B cell (primary cell): ENCODE results near the gene ABHD5. TPM values are rescaled to one million over a fixed set of nuclear protein-coding genes. Genes with fewer than 3 reads are reported as not detected.

Source experiments
- ATAC-seq: fragments of 200-7000 bp; cut with Tn5 transposase; one replicate; pipeline ENCODE4 v1.10.0; 2021; ENCODE audit warnings: low read depth, mild to moderate bottlenecking, moderate number of reproducible peaks, moderate library complexity
- CTCF ChIA-PET: fragments of 350-600 bp; sonication (Branson Sonifier 250); formaldehyde crosslinking; loops from one replicate; lab custom pipeline; 2021; ENCODE audit warnings: antibody characterized with exemption, inconsistent platforms; lab: Charles Lee
- POLR2A ChIA-PET: fragments of 350-600 bp; sonication (Branson Sonifier 250); formaldehyde crosslinking; loops from one replicate; lab custom pipeline; 2021; ENCODE audit warnings: antibody characterized with exemption; lab: Charles Lee
- DNase-seq: peaks from one replicate; pipeline ENCODE4 v3.0.0; 2013
- H2AFZ ChIP-seq: 2 replicates; pipeline ENCODE4 v1.6.1; 2012; ENCODE audit warnings: mild to moderate bottlenecking, low read depth, low read length; ENCODE audit not compliant: insufficient read depth, poor library complexity, severe bottlenecking
- H3K27ac ChIP-seq, 2 donors: 1 replicate in 1 of 2; 2 replicates in 1 of 2; pipeline ENCODE4 v1.5.1; 2012 to 2013; ENCODE audit warnings: low read length in 2 of 2, mild to moderate bottlenecking in 2 of 2, moderate library complexity in 1 of 2
- H3K27me3 ChIP-seq, 4 experiments: fragments of 200-600 bp in 1 of 4; sonication (generic) in 1 of 4; replicated peaks in 1 of 4; 1 replicate in 2 of 4; 2 replicates in 2 of 4; pipeline versions ENCODE4 v1.6.1 to v1.7.0; 2013 to 2016; ENCODE audit warnings: low read length in 3 of 4, mild to moderate bottlenecking in 2 of 4, mixed read lengths in 1 of 4, moderate library complexity in 1 of 4; ENCODE audit not compliant: insufficient read depth in 4 of 4, control insufficient read depth in 3 of 4; ENCODE audit errors: control extremely low read depth in 1 of 4
- H3K36me3 ChIP-seq, 2 experiments: replicated peaks in 1 of 2; 1 replicate in 1 of 2; 2 replicates in 1 of 2; pipeline versions ENCODE4 v1.6.1 to v1.7.1; 2013; ENCODE audit warnings: low read length in 1 of 2; ENCODE audit not compliant: insufficient read depth in 2 of 2, control insufficient read depth in 1 of 2; ENCODE audit errors: control extremely low read depth in 1 of 2, extremely low read depth in 1 of 2
- H3K4me1 ChIP-seq, 2 donors: fragments of 200-600 bp in 1 of 2; sonication (generic) in 1 of 2; 1 replicate in 1 of 2; 2 replicates in 1 of 2; pipeline versions ENCODE4 v1.5.1 to v1.6.1; 2013 to 2017; ENCODE audit warnings: low read length in 2 of 2; ENCODE audit not compliant: control insufficient read depth in 2 of 2, insufficient read depth in 2 of 2
- H3K4me2 ChIP-seq: replicated peaks from 2 replicates; pipeline ENCODE3; 2012; ENCODE audit warnings: mild to moderate bottlenecking, low read depth, low read length; ENCODE audit not compliant: poor library complexity, severe bottlenecking
- H3K4me3 ChIP-seq, 5 experiments: fragments of 200-600 bp in 1 of 5; sonication (generic) in 1 of 5; 1 replicate in 3 of 5; 2 replicates in 2 of 5; pipeline versions ENCODE4 v1.5.1 to v1.7.0; 2011 to 2016; ENCODE audit warnings: low read length in 4 of 5, mild to moderate bottlenecking in 4 of 5, low read depth in 2 of 5, control low read depth in 1 of 5, moderate library complexity in 1 of 5; ENCODE audit not compliant: insufficient read depth in 1 of 5; ENCODE audit errors: control extremely low read depth in 1 of 5, extremely low read depth in 1 of 5
- H3K79me2 ChIP-seq: fragments of 200-600 bp; sonication (generic); one replicate; pipeline ENCODE4 v1.6.0; 2016; ENCODE audit warnings: low read length; ENCODE audit not compliant: control insufficient read depth, insufficient read depth
- H3K9ac ChIP-seq: fragments of 200-600 bp; sonication (generic); 2 replicates; pipeline ENCODE4 v1.6.1; 2017; ENCODE audit warnings: mild to moderate bottlenecking, low read length, moderate library complexity
- H3K9me3 ChIP-seq, 3 donors: one replicate each; pipeline versions ENCODE4 v1.6.1 to v1.7.1; 2013; ENCODE audit warnings: low read length in 2 of 3; ENCODE audit not compliant: control insufficient read depth in 2 of 3, insufficient read depth in 1 of 3; ENCODE audit errors: control extremely low read depth in 1 of 3
- H4K20me1 ChIP-seq: 2 replicates; pipeline ENCODE4 v1.6.0; 2012; ENCODE audit warnings: mild to moderate bottlenecking, low read length; ENCODE audit not compliant: insufficient read depth, control insufficient read depth, poor library complexity, severe bottlenecking
- H3K27ac Mint-ChIP-seq: one replicate; pipeline ENCODE4 v1.8.0; 2021; ENCODE audit warnings: mixed read lengths
- H3K27me3 Mint-ChIP-seq: one replicate; pipeline ENCODE4 v1.8.0; 2021; ENCODE audit warnings: mixed read lengths
- H3K4me1 Mint-ChIP-seq: one replicate; pipeline ENCODE4 v1.8.0; 2021; ENCODE audit warnings: mixed read lengths
- H3K4me3 Mint-ChIP-seq: one replicate; pipeline ENCODE4 v1.8.0; 2021; ENCODE audit warnings: mixed read lengths
- H3K9me3 Mint-ChIP-seq: one replicate; pipeline ENCODE4 v1.8.0; 2022; ENCODE audit warnings: mixed read lengths; ENCODE audit not compliant: insufficient read depth
- CTCF ChIP-seq: fragments of 200-600 bp; IDR thresholded peaks from one replicate; pipeline ENCODE4 v1.8.0; 2022; ENCODE audit warnings: antibody characterized with exemption, mild to moderate bottlenecking
- EZH2 ChIP-seq: IDR thresholded peaks from 2 replicates; pipeline ENCODE4 v1.6.1; 2012; ENCODE audit warnings: borderline replicate concordance, low read depth, mild to moderate bottlenecking, moderate library complexity, low read length; ENCODE audit not compliant: insufficient read depth, poor library complexity, severe bottlenecking
- whole genome bisulfite sequencing: methylation state at CpG from one replicate; pipeline ENCODE4 v1.1.5; 2013; ENCODE audit warnings: missing lambda C conversion rate; ENCODE audit not compliant: insufficient coverage; 5-methylcytosine and 5-hydroxymethylcytosine counted together
- intact Hi-C: fragments of 100-400 bp; cut with micrococcal nuclease; formaldehyde crosslinking; loops from one replicate; pipeline ENCODE4 v1.10.0; 2022
- polyA plus RNA-seq: library from polyadenylated mRNA; depleted of rRNA; stranded (reverse); fragments of >200 nt; gene quantifications from 2 replicates; pipeline ENCODE4 v1.2.3, GENCODE V29; 2012
- total RNA-seq, 2 donors: library from RNA; stranded (reverse); fragments of 120-200 nt in 1 of 2; gene quantifications; 1 replicate in 1 of 2; 2 replicates in 1 of 2; pipeline versions ENCODE4 v1.2.3 to v1.2.4, GENCODE V29; 2013 to 2022

ABHD5 gene
- total and polyA plus RNA-seq, 2 donors (not counting 1 experiment from before 2014, with no cell fraction given), result 4.7 to 12.1 TPM

GRCh38 chr3:43776101-43776500 lies 85.4 kb downstream of the ABHD5 start:
- 100% methylated on average over 1 of the region's 3 CpGs for WGBS
- Mint-ChIP-seq H3K4me3 (no peak overlapping the region), H3K27me3 (peaks cover 34% of the 10 kb centered on the region), H3K9me3 (peaks cover 3% of the 10 kb centered on the region), H3K4me1 (no peaks in the 10 kb centered on the region), H3K27ac (no peak overlapping the region)
- Histone ChIP-seq H3K4me2 (no peak overlapping the region), H3K4me3 (no peak overlapping the region), H3K27me3 (peaks cover 0 to 3% (median 0%) of the 10 kb centered on the region in 4 experiments), H3K27ac (no peak overlapping the region), H4K20me1 (no peaks in the 10 kb centered on the region), H3K36me3 (no peaks in the 10 kb centered on the region), H2AFZ (no peak overlapping the region), H3K9ac (no peak overlapping the region), H3K79me2 (no peaks in the 10 kb centered on the region), H3K9me3 (no peaks in the 10 kb centered on the region), H3K4me1 (no peaks in the 10 kb centered on the region)
- ATAC-seq (no peak), DNase-seq (no peak)
- POLR2A ChIA-PET, result no interaction called here
- TF ChIP-seq EZH2 (no peak), CTCF (no peak)
- CTCF ChIA-PET, result interaction anchor here (1.7 kb wide), 1 partner anchor 233 kb away, joined by 3 read pairs; no protein-coding TSS in a partner anchor
- intact Hi-C loops, result no loop called here

- intact Hi-C loops, result no loop called here
These were observed 89.1 kb downstream of the ABHD5 start for GRCh38 chr3:43779850-43780249.

More at GRCh38 chr3:43779850-43780249, 89.1 kb downstream of the ABHD5 start:
- Histone ChIP-seq H3K27me3 (peaks cover 0 to 3% (median 0%) of the 10 kb centered on the region in 4 experiments), H3K27ac (no peak overlapping the region), H2AFZ (no peak overlapping the region), H3K4me2 (no peak overlapping the region), H4K20me1 (no peaks in the 10 kb centered on the region), H3K4me1 (no peaks in the 10 kb centered on the region), H3K9ac (no peak overlapping the region), H3K9me3 (peaks cover 0 to 4% (median 0%) of the 10 kb centered on the region in 3 donors), H3K79me2 (no peaks in the 10 kb centered on the region), H3K36me3 (no peaks in the 10 kb centered on the region), H3K4me3 (no peak overlapping the region)
- no peak overlapping the region for H3K4me3 Mint-ChIP-seq
- ATAC-seq (no peak), DNase-seq (no peak)
- H3K27ac Mint-ChIP-seq, result no peak overlapping the region
- ChIA-PET POLR2A (no interaction called here), CTCF (no interaction called here)
- WGBS, result 100% methylated on average over 2 of the region's 3 CpGs
- H3K27me3 Mint-ChIP-seq, result peaks cover 21% of the 10 kb centered on the region
- no peaks in the 10 kb centered on the region for H3K4me1 Mint-ChIP-seq
- TF ChIP-seq CTCF (no peak), EZH2 (no peak)
- H3K9me3 Mint-ChIP-seq, result peaks cover 3% of the 10 kb centered on the region
